Osteoblast (primary cell): ENCODE results near the gene FXR2. TPM values are rescaled to one million over a fixed set of nuclear protein-coding genes. Genes with fewer than 3 reads are reported as not detected.

Source experiments
- DNase-seq: peaks from one replicate; pipeline ENCODE4 v3.0.0; 2011; ENCODE audit warnings: low spot score, mixed read lengths; ENCODE audit not compliant: insufficient read length; ENCODE audit errors: missing footprints
- H2AFZ ChIP-seq: 2 replicates; pipeline ENCODE4 v1.6.0; 2011; ENCODE audit warnings: mild to moderate bottlenecking, low read length
- H3K27ac ChIP-seq: 2 replicates; pipeline ENCODE4 v1.5.1; 2011; ENCODE audit warnings: mild to moderate bottlenecking, low read depth, low read length, moderate library complexity
- H3K27me3 ChIP-seq: 2 replicates; pipeline ENCODE4 v1.6.0; 2012; ENCODE audit warnings: mild to moderate bottlenecking, control low read depth, inconsistent platforms, low read length, moderate library complexity; ENCODE audit not compliant: insufficient read depth
- H3K36me3 ChIP-seq: 2 replicates; pipeline ENCODE4 v1.5.1; 2011; ENCODE audit warnings: mild to moderate bottlenecking, low read length, control low read depth, moderate library complexity; ENCODE audit not compliant: insufficient read depth
- H3K4me1 ChIP-seq: 2 replicates; pipeline ENCODE4 v1.5.1; 2011; ENCODE audit warnings: mild to moderate bottlenecking, low read length, control low read depth, moderate library complexity; ENCODE audit not compliant: insufficient read depth
- H3K4me2 ChIP-seq: 2 replicates; pipeline ENCODE4 v1.6.0; 2011; ENCODE audit warnings: mild to moderate bottlenecking, low read length; ENCODE audit not compliant: insufficient read depth
- H3K4me3 ChIP-seq: fragments of 200-600 bp; sonication (generic); 3 replicates; pipeline ENCODE4 v1.5.1; 2012; ENCODE audit warnings: mild to moderate bottlenecking, low read length, inconsistent platforms; ENCODE audit not compliant: insufficient read depth
- H3K79me2 ChIP-seq: 2 replicates; pipeline ENCODE4 v1.6.0; 2012; ENCODE audit warnings: mild to moderate bottlenecking, low read length, control low read depth, inconsistent platforms; ENCODE audit not compliant: insufficient read depth
- H3K9me3 ChIP-seq: 2 replicates; pipeline ENCODE4 v1.5.1; 2011; ENCODE audit warnings: low read depth, low read length, control low read depth
- H4K20me1 ChIP-seq: 2 replicates; pipeline ENCODE4 v1.6.0; 2012; ENCODE audit warnings: mild to moderate bottlenecking, low read length, control low read depth; ENCODE audit not compliant: insufficient read depth
- total RNA-seq: library from RNA; depleted of rRNA; stranded (reverse); fragments of >200 nt; gene quantifications from 2 replicates; pipeline ENCODE4 v1.2.3, GENCODE V29; 2012
- TF ChIP-seq, protein P1 (sequence below): IDR thresholded peaks from 2 replicates; pipeline ENCODE4 v1.5.1; 2011; ENCODE audit warnings: mild to moderate bottlenecking, low read depth, low read length, moderate library complexity; ENCODE audit errors: extremely low read depth

The FXR2 gene
- total RNA-seq, 1 donor = 42.7 TPM

DNA sequence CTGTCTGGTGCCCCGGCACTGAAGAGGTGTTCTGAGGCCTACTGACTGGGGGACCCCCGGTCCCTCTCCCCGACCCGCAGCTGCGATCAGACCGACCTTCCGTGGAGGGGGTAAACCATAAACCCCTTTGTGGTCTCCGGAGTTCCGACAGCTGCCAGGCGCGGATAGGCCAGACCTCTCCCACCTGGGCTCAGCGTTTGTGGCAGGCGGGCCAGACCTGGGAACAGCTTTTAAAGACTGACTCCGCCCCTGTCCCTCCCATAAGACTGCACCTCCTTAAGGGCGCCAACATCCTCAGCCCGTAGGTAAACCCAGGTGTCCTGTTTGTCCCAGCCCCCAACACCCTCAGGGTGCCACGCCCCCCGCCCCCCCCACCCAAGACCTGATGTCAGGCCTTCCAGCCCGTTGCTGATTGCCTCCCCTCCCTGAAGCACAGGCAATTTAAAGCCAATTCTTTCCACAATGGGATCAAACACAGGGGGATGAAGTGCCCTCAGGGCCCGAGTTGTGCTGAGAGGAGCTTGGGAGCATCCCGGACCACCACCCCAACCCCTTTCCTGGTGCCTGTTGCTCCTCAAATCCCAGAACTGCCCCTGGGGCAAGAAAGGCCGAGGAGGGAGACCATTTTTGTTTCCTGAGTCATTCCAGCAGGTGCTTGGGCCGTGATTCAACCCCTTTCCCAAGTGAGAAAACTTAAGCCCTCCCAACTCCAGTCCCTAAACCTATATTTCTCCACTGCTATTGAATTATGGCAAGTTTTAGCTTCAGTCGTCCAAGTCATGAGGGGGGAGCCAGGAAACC, 24.6 kb downstream of the FXR2 start, which contains the start of gene SOX15:
TSS of gene SOX15 (minus strand) at position 204 of the 801 bp plus-strand sequence. CDS start 418 bp downstream, outside the sequence.
- Histone ChIP-seq H3K27me3 (no peaks in the 10 kb centered on the region), H3K79me2 (peaks cover 21% of the 10 kb centered on the region), H2AFZ (no peak within 1 kb of the TSS), H3K4me3 (peak within 1 kb of the TSS; percentile 15), H3K4me1 (peaks cover 36% of the 10 kb centered on the region), H3K36me3 (peaks cover 54% of the 10 kb centered on the region), H4K20me1 (peaks cover 19% of the 10 kb centered on the region), H3K27ac (peak within 1 kb of the TSS; percentile 57), H3K4me2 (peak within 1 kb of the TSS; percentile 56), H3K9me3 (no peaks in the 10 kb centered on the region)
- TF ChIP-seq, protein P1, sequence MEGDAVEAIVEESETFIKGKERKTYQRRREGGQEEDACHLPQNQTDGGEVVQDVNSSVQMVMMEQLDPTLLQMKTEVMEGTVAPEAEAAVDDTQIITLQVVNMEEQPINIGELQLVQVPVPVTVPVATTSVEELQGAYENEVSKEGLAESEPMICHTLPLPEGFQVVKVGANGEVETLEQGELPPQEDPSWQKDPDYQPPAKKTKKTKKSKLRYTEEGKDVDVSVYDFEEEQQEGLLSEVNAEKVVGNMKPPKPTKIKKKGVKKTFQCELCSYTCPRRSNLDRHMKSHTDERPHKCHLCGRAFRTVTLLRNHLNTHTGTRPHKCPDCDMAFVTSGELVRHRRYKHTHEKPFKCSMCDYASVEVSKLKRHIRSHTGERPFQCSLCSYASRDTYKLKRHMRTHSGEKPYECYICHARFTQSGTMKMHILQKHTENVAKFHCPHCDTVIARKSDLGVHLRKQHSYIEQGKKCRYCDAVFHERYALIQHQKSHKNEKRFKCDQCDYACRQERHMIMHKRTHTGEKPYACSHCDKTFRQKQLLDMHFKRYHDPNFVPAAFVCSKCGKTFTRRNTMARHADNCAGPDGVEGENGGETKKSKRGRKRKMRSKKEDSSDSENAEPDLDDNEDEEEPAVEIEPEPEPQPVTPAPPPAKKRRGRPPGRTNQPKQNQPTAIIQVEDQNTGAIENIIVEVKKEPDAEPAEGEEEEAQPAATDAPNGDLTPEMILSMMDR = no peak
- peak; percentile 96 for DNase-seq

GRCh38 chr17:7589204-7589868, 25.4 kb downstream of the FXR2 start:
- Histone ChIP-seq H3K4me3 (peak overlapping the region; percentile 15), H4K20me1 (peaks cover 19% of the 10 kb centered on the region), H3K79me2 (peaks cover 27% of the 10 kb centered on the region), H3K27ac (peak overlapping the region; percentile 2), H2AFZ (no peak overlapping the region), H3K9me3 (no peaks in the 10 kb centered on the region), H3K4me2 (peak overlapping the region; percentile 56), H3K36me3 (peaks cover 48% of the 10 kb centered on the region), H3K27me3 (no peaks in the 10 kb centered on the region), H3K4me1 (peaks cover 41% of the 10 kb centered on the region)
- peak; percentile 98 for DNase-seq
- TF ChIP-seq, protein P1 = peak; percentile 77

- peaks cover 30% of the 10 kb centered on the region for H3K79me2 ChIP-seq
- peaks cover 19% of the 10 kb centered on the region for H4K20me1 ChIP-seq
- no peaks in the 10 kb centered on the region for H3K27me3 ChIP-seq
- H3K9me3 ChIP-seq = no peaks in the 10 kb centered on the region
- no peak overlapping the region for H3K4me3 ChIP-seq
- H3K4me1 ChIP-seq = peaks cover 43% of the 10 kb centered on the region
- TF ChIP-seq, protein P1 = no peak
- no peak for DNase-seq
- H2AFZ ChIP-seq = no peak overlapping the region
- H3K36me3 ChIP-seq = peaks cover 41% of the 10 kb centered on the region
- peak overlapping the region; percentile 56 for H3K4me2 ChIP-seq
- peak overlapping the region; percentile 2 for H3K27ac ChIP-seq
Measured at GRCh38 chr17:7588553-7589203, 26.0 kb downstream of the FXR2 start.
